Measurements from ENCODE around the gene LRFN2. TPM values are rescaled to one million over a fixed set of nuclear protein-coding genes. Genes with fewer than 3 reads are reported as not detected.

Gene LRFN2
- total and polyA plus RNA-seq, 2 of the 8 experiments (the other 6 are each of a cell fraction or from before 2014, with no cell fraction given), result 2.3 TPM

DNA sequence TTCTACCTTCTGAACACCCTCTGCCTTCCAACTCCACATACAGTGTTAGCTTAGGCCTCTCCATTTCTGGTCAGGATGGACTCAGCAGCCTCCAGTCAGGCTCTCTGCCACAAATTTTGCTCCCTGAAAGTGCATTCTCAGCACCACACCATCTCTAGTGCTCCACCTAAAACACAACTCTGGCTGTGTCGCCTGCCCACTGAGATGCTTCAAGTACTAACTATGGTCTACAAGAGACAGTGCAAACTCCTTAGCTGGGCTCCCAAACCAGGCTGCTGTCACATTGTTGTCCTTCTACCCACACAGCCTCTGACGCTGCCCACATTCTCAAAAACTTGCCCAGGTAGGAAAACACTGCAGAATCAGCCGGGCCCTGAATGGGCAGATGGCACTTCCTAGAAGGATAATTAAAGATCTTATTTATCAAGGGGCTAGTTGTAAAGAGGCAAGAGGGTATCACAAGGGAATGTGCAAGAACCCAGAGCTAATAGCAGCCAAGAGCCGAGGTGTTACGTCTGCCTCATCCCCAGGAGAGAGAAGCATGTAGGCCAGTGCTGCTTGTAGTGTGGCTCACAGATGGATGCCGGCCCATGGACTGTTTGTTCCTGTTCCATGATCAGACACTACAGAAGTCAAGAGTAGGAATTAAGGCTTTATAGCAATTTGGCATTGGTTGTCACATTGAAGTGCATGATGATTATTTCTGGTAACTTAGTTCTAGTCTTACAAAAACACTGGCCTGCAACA, 189.7 kb downstream of the LRFN2 start (continued):
- TF ChIP-seq HDAC2 (IDR thresholded peaks at IDR 0.05; ENCODE audit: borderline replicate concordance in 1 of 2, low read depth in 2 of 2, low read length in 2 of 2), result no peak
- no peak for TF ChIP-seq ATF2 (IDR thresholded peaks at IDR 0.05; ENCODE audit: low read length)

Data from H1 (cell line).